Inflammatory macrophage treated with lipopolysaccharide for 1 hour (primary cell): ENCODE measurements around the gene TTC7B.
"Not testable (repeated sequence)": the region's sequence is repeated elsewhere in the genome, so short reads cannot be mapped to it uniquely, and the experiment has no call there.

Source experiments
- DNase-seq, 2 donors: peaks; one replicate each; pipeline ENCODE4 v3.0.0-alpha.2; 2020 to 2022

The TTC7B gene

GRCh38 chr14:90815822-90816662 lies at the start of gene TTC7B:
Gene TTC7B (minus strand): TSS chr14:90816430. CDS start chr14:90816295, 135 bp downstream.
- peak in 1 of 2 donors; percentile 58 for DNase-seq

GRCh38 chr14:90864741-90865140 lies 48.5 kb upstream of the TTC7B start:
- DNase-seq, result no peak

DNA sequence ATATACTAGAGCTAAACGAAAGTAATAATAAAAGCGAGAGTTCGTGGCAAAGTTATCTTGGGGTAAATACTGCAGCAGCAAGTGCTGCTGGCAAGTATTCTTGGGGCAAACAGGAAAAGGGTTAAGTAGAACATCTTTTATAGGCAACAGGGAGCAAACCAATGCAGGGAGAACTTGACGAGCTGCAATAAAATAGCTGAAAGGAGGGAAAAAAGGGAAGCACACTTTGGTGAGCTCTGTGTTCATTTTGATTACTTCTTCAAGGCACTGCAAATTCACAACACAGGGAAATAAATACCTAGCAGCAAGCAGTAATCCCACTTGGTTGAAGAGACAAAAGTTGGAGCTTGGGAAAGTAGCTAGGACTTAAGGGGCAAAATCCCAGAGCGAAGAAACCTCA lies 42.3 kb upstream of the TTC7B start:
- no peak for DNase-seq

DNA sequence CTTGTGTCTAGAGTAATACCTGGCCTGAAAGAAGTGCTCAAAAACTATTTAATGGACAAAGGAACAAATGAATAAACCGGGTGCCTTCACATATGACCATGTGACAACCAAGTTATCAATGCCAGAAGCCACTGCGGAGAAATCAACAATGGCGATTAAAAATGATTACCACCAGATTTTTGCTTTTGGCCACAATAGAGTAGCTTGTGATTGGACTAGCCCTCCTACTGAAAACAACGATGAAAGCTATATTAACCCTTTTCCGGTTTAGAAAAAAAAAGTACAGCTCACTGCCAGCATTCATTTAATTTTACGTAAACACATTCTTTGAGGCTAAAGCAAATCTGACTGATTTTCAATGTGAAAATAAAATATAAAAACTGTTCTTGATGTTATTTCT lies 41.6 kb upstream of the TTC7B start:
- DNase-seq, result no peak

- DNase-seq, result not testable (repeated sequence)
Observed at GRCh38 chr14:90856115-90856514, 39.9 kb upstream of the TTC7B start.

DNA sequence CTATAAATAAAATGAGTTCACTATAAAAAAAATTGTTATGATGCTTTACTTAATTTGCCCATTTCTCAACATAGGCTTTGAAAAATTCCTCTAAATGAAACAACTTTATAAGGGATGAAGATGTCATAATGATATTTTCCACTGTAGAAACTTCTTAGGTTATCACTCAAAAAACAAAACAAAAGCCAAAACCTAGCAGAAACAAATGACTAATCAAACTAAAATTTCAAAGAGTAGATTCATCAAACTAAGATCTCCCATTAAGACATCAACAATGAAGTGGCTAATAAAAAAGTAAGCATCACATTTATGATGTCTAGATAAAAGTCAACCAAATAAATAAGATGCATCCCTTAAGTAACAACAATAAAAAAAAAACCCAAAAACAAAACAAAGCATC lies 36.9 kb upstream of the TTC7B start:
- no peak for DNase-seq

DNA sequence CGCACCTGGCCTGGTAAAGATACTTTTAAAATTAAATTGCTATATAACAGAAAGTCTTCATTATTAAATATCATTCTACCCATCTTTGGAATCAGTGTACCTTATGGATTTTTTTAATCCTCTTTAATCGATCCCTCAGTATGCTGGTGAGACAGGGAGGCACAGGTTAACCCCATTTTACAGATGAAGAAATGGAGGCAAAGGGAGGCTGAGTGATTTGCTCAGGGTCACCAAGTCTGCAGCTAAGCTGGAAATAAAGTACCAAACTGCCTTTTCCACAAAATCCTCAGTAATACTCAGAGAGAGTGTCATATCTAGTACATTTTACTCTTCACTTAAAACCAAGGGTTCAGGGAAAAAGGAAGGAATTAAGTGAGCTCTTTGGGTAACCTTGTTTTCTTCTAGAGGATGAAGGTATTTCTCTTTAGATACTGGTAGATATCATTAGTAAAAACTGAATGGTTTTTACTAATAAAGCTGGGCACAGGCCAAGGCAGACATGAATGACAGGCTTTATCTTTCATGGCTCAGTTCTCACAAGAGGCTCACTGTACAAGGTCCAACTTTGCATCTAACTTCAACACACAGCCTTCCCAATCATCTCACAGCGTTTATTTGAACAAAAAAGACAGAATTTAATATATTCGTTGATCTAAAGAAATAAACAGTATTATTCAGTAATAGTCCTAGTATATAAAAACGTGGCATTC lies 35.3 kb upstream of the TTC7B start:
- DNase-seq, result no peak

DNA sequence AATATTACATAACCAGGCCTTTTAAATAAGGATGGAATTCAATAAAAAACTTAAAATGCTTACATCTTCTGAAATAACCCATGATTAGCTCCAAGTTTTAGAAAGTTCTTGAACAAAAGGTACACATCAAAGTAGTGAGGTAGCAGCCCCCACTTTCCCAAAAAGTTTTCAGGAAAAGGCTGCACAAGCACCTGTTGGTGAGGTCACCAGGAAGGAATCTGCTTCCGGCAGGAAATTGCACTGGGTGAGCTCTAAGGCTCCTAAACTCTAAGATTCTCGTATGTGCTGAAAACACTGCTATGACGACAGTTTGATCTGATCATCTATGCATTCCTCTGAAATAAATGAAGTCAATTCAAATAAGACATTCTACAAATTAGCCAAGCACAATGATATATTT lies 34.3 kb upstream of the TTC7B start:
- no peak for DNase-seq

GRCh38 chr14:90849787-90850444 lies 33.7 kb upstream of the TTC7B start:
- no peak for DNase-seq

GRCh38 chr14:90848944-90849731 lies 32.9 kb upstream of the TTC7B start:
- no peak for DNase-seq

DNA sequence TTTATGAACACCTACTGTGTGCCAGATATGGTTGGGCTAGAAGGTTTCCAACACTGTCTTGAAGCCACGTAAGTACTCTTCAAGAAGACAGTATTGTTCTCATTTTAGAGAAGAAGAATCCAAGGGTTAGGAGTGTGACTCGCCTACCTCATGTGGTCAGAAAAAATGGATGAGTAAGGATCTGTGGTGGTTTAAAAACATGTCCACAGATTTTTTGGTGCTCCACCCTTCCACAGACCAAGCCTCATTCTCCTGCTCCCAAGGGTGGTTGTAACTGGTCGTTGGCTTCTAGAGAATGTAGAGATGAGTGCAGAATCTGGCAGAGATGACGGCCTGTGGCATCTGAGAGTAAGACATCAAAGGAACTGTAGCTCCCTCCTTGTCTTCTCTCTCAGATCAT lies 30.3 kb upstream of the TTC7B start:
- peak; percentile 4 to 7 for DNase-seq

DNA sequence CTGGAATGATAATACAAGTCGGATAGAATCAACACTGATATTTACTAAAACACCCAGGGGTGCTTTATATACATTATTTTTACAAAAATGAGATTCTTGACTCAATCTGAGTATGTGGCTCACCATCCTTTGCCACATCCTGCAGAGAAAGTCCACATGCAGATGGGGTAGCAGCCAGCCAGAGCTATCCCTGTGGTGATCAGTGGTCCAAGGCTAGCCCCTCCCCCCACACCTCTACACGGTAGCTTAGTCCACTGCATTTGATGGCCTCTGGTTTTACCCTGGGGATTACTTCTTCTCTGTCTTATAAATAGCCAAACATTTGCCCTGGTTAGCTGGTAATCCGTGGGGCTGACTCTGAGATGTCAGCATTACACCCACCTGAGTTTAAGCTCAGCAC lies 28.1 kb upstream of the TTC7B start:
- no peak for DNase-seq

DNA sequence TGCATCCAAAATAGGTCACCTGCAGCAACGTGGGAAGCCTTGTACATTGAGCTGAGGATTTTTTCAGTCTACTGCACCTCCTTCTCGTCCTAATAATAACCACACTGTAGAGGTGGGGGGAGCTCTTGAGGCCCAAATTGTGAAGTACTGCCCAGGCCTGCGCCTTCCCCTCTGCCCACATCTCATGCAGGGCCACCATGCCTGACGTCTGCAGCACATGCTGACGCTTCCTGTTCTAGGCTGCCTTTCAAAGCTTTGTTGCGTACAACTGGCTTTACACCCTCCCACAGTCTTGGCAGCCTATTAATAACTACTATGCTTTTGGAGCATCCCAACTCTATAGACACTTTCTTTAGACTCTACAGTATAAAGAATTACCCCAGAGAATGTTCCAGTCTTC lies 26.5 kb upstream of the TTC7B start:
- peak; percentile 67 to 90 for DNase-seq

GRCh38 chr14:90840667-90841066 lies 24.4 kb upstream of the TTC7B start:
- DNase-seq, result not testable (repeated sequence)

- DNase-seq, result no peak
Observed at GRCh38 chr14:90839889-90840266, 23.6 kb upstream of the TTC7B start.

DNA sequence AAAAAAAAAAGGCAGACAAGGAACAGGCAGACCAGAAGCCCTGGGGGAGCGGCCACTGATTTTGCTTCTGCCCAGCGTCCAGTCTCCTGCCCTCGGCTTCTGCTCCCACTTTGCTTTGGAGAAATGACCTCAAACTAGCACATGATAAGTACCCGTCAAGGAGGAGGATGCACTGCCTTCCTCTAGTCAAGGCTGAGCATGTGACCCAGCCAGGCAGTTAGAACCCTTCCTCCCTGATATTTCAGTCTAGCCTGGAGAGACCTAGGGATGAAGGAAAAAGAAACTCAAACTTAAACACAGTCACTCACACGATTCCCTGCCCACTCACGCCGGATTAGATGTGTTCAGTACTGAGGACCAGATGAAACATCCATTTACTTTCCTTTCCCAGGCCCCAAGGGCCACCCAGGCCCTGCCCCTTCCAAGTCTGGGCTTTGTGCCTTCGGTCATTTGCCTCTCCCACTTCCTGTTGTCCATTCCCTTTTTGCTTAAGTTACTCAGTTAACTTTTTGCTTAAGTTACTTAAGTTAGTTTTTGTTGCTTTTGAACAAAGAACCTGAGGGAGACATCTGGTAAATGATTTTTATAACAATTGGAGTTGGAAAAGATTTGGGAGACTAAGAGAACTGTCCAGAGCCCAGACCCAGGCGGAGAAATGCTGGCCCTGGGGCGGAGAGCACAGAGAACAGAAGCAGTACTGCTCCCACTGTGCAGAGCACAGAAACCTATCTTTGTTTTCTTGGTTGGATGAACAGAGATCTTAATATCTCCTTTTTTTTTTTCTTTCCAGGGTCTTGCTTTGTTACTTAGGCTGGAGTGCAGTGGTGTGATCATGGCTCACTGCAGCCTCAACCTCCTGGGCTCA lies 23.0 kb upstream of the TTC7B start:
- peak; percentile 40 to 67 for DNase-seq

DNA sequence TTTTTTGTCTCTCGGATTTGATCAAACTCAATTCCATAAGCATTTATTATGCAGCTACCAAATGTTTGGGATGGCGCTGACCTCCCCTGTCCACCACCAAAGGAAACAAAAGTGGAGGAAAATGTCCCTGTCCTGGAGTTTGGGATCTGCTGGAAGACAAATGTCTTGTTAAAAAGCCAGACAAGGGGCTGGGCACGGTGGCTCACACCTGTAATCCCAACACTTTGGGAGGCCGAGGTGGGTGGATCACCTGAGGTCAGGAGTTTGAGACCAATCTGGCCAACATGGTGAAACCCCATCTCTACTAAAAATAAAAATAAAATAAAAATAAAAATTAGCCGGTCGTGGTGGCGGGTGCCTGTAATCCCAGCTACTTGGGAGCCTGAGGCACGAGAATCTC lies 22.3 kb upstream of the TTC7B start:
- DNase-seq, result not testable (repeated sequence)

DNA sequence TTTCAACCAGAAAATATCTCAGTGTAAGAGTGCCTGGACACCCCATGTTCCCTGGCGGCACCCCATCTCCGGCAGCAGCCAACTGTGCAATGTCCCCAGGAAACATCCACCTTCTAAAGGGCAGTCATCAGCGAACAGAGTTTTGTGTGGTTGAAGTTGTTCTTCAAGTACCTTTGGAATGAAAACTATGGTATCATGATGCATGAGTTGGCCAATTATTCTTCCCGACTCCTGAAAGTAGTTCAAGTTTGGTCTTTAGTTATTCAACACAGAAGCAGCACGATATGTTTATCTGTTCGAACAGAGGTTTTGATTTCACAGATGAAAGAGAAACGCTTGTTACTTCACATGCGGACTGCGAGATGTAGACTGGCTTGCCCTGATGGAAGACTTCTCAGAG lies 21.1 kb upstream of the TTC7B start:
- DNase-seq, result no peak

GRCh38 chr14:90836692-90837063 lies 20.4 kb upstream of the TTC7B start:
- no peak for DNase-seq

GRCh38 chr14:90831821-90832220 lies 15.6 kb upstream of the TTC7B start:
- no peak for DNase-seq

DNA sequence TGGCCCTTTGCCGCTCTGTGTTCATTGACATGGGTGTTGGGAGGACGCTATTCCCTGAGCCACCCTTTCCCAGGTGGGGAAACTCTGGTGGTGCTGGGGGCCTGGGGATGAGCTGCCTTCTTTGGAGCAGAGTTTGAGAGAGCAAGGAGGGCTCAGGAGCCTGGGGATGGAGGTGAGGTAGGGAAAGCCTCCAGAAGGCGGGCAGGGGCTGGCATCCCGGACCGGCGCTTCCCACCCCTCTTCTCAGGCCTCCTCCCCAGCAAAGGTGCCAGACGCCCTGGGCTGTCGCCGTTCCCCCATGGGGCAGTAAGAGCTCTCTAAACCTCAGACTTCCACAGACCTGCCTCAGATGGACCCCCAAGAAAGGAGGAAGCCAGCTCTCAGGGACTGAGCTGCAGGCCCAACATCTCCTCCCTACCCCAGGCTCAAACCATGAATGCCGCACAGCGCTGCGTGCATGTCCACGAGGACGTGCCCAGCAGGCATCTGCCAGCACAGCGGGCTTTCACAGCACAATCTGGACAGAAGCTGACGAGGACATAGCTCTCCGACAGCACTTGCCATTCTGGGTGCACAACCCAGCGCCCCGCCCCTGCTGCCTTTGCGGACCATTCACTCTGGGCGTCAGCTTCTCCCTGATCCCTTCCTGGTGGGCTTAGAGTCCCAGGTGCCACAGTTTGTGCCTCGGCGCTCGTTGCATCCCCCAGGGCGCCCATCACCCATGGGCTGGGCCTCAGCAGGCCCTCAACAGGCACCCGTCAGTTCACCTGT lies 14.9 kb upstream of the TTC7B start:
- DNase-seq, result no peak
